ENCODE data around the gene SYT17. TPM values are rescaled to one million over a fixed set of nuclear protein-coding genes. Genes with fewer than 3 reads are reported as not detected.

The SYT17 gene
- total RNA-seq, 1 experiment from 2014 or later, result 36.6 TPM

DNA sequence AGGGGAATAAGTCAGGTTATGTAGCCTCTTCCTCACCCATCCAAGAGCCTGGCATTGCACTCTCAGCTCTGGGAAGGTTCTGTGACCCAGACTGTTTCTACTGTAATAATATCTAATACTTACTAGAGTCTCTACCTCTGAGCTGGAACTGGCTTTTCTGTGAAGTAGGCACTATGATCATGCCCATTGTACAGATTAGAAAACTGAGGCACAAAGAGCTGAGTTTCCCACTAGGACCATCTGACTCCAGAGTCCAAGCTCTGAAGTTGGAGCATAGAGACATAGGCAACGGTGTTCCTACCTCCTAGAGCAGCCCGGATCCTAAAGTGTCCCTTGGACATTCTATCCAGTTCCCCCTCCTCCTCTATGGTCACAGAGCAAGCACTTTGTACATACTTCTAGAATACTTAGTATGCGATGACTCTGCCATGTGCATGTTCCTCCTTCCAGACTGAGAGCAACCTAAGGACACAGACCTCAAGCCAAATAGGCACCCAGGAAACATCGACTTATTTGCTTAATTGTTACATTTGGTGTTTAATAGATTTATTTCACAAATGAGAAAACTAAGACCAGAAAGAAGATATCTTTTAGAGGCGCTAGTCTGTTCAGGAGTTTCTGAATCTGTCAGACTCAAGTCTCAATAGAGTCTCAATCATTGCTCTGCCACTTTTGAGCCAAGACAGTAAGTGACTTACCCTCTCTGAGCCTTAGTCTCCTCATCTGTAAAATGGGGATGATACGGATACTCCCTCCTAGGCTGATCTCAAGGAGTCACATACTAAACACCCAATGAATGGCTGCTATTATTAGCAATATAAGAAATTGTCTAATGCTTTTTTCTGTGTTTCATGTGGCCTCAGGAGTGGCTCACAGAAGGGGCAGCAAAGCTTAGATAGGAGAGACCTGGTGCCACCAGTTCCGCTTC lies 121.1 kb downstream of the SYT17 start:
- Histone ChIP-seq H3F3A (ENCODE audit: insufficient read depth, low read depth) (peaks cover 11% of the 10 kb centered on the region; the same call in 1 of the 2 replicates), H3K36me3 (ENCODE audit: low read depth) (no peaks in the 10 kb centered on the region), H3K9me2 (ENCODE audit: insufficient read depth) (no peaks in the 10 kb centered on the region), H3K27me3 (ENCODE audit: insufficient read depth, low read depth) (no peaks in the 10 kb centered on the region), H3K4me1 (replicated peaks; ENCODE audit: insufficient read depth) (peaks cover 20% of the 10 kb centered on the region), H3K4me3 (no peak overlapping the region), H3K9me3 (ENCODE audit: insufficient read depth, low read depth) (no peaks in the 10 kb centered on the region), H3K4me2 (no peak overlapping the region), H2AFZ (no peak overlapping the region), H3K79me2 (ENCODE audit: low read depth) (no peaks in the 10 kb centered on the region), H3K27ac (no peak overlapping the region), H4K20me1 (ENCODE audit: insufficient read depth) (no peaks in the 10 kb centered on the region)
- TF ChIP-seq, protein P1, sequence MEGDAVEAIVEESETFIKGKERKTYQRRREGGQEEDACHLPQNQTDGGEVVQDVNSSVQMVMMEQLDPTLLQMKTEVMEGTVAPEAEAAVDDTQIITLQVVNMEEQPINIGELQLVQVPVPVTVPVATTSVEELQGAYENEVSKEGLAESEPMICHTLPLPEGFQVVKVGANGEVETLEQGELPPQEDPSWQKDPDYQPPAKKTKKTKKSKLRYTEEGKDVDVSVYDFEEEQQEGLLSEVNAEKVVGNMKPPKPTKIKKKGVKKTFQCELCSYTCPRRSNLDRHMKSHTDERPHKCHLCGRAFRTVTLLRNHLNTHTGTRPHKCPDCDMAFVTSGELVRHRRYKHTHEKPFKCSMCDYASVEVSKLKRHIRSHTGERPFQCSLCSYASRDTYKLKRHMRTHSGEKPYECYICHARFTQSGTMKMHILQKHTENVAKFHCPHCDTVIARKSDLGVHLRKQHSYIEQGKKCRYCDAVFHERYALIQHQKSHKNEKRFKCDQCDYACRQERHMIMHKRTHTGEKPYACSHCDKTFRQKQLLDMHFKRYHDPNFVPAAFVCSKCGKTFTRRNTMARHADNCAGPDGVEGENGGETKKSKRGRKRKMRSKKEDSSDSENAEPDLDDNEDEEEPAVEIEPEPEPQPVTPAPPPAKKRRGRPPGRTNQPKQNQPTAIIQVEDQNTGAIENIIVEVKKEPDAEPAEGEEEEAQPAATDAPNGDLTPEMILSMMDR (conservative IDR thresholded peaks at IDR 0.05), result no peak
- no peak for TF ChIP-seq EZH2 (IDR thresholded peaks at IDR 0.05; ENCODE audit: low read depth)
- ChIA-PET CTCF (interaction anchor here (0.6 kb wide), 1 partner anchor 86 kb away, joined by 3 read pairs; no protein-coding TSS in a partner anchor), POLR2A (ENCODE audit: unreplicated experiment) (no interaction called here)
- intact Hi-C loops (cut with micrococcal nuclease; ENCODE audit: unreplicated experiment), result loop anchor here (10.0 kb wide), 1 partner anchor 86 kb away; no protein-coding TSS in a partner anchor
- no peak for DNase-seq
- no TSS peak for BruUV-seq (replicated peaks)

DNA sequence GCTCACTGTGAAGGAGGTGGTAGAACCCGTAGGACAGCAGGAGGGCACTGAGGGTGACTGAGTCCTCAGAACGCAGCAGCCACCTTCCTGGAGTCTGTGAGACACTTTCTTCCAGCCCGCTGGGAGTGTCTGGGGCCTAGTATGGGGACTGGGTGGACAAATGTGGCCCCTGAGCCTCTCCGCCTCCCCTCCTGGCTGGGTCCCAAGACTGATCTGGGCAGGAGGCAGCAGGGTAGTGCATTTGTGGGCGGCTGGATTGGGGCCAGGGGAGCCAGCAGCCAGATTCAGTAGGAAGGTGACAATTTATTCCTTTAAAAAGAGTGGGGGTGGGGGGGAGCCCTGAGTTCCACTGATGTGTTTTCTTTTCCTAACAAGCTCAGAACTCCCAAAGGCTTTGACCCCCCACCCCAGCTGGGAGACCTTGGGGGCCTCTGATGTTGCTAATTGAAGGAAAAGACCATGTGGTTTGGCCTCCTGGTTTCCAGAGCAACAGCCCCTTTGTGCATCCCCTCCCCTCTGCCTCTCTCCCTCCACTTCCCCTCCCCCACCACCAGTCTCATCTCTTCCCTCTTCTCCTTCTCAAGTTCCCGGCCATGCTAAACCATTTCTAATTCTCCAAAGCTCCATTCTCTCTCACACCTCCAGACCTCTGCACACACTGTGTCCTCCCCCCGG lies 121.9 kb downstream of the SYT17 start:
- H3K4me3 ChIP-seq, result no peak overlapping the region
- H3K79me2 ChIP-seq (ENCODE audit: low read depth), result no peaks in the 10 kb centered on the region
- H3K27ac ChIP-seq, result no peak overlapping the region
- H3K27me3 ChIP-seq (ENCODE audit: insufficient read depth, low read depth), result no peaks in the 10 kb centered on the region
- H3K4me1 ChIP-seq (replicated peaks; ENCODE audit: insufficient read depth), result peaks cover 12% of the 10 kb centered on the region
- ChIA-PET POLR2A (ENCODE audit: unreplicated experiment) (no interaction called here), CTCF (interaction anchor here (0.6 kb wide), 1 partner anchor 129 kb away, joined by 7 read pairs; no protein-coding TSS in a partner anchor)
- H3K4me2 ChIP-seq, result no peak overlapping the region
- H3K36me3 ChIP-seq (ENCODE audit: low read depth), result no peaks in the 10 kb centered on the region
- no TSS peak for BruUV-seq (replicated peaks)
- no peaks in the 10 kb centered on the region for H3K9me3 ChIP-seq (ENCODE audit: insufficient read depth, low read depth)
- H4K20me1 ChIP-seq (ENCODE audit: insufficient read depth), result no peaks in the 10 kb centered on the region
- H3K9me2 ChIP-seq (ENCODE audit: insufficient read depth), result no peaks in the 10 kb centered on the region
- H2AFZ ChIP-seq, result no peak overlapping the region
- no peak for DNase-seq
- TF ChIP-seq EZH2 (IDR thresholded peaks at IDR 0.05; ENCODE audit: low read depth), result no peak
- TF ChIP-seq, protein P1 (conservative IDR thresholded peaks at IDR 0.05), result no peak
- peaks cover 3% of the 10 kb centered on the region; the same call in 1 of the 2 replicates for H3F3A ChIP-seq (ENCODE audit: insufficient read depth, low read depth)
- intact Hi-C loops (cut with micrococcal nuclease; ENCODE audit: unreplicated experiment), result loop anchor here (10.0 kb wide), 1 partner anchor 85 kb away; no protein-coding TSS in a partner anchor

DNA sequence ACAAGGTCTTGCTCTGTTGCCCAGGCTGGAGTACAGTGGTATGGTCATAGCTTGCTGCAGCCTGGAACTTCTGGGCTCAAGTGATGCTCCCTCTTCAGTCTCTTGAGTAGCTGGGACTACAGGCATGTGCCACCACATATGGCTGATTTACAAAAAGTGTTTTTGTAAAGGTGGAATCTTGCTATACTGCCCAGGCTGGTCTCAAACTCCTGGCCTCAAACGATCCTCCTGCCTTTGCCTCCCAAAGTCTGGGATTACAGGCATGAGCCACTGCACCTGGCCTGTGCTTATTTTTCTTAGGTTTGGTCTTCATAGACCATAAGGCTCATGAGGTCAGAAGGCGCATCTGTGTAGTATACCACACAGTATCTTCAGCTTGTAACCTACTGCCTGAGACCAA lies 122.8 kb downstream of the SYT17 start:
- no peak overlapping the region for H3K4me3 ChIP-seq
- H4K20me1 ChIP-seq (ENCODE audit: insufficient read depth), result no peaks in the 10 kb centered on the region
- H3K9me2 ChIP-seq (ENCODE audit: insufficient read depth), result no peaks in the 10 kb centered on the region
- no peak overlapping the region for H3K4me2 ChIP-seq
- no peaks in the 10 kb centered on the region for H3K79me2 ChIP-seq (ENCODE audit: low read depth)
- no peak overlapping the region for H2AFZ ChIP-seq
- CTCF ChIA-PET, result interaction anchor here (0.6 kb wide), 1 partner anchor 128 kb away, joined by 7 read pairs; no protein-coding TSS in a partner anchor
- H3K4me1 ChIP-seq (replicated peaks; ENCODE audit: insufficient read depth), result peaks cover 8% of the 10 kb centered on the region
- DNase-seq, result no peak
- intact Hi-C loops (cut with micrococcal nuclease; ENCODE audit: unreplicated experiment), result no loop called here
- H3K9me3 ChIP-seq (ENCODE audit: insufficient read depth, low read depth), result no peaks in the 10 kb centered on the region
- H3K27me3 ChIP-seq (ENCODE audit: insufficient read depth, low read depth), result no peaks in the 10 kb centered on the region
- no peaks in the 10 kb centered on the region for H3F3A ChIP-seq (ENCODE audit: insufficient read depth, low read depth)
- POLR2A ChIA-PET (ENCODE audit: unreplicated experiment), result no interaction called here
- no peak overlapping the region for H3K27ac ChIP-seq
- no peaks in the 10 kb centered on the region for H3K36me3 ChIP-seq (ENCODE audit: low read depth)
- TF ChIP-seq, protein P1 (conservative IDR thresholded peaks at IDR 0.05), result no peak
- TF ChIP-seq EZH2 (IDR thresholded peaks at IDR 0.05; ENCODE audit: low read depth), result no peak
- no TSS peak for BruUV-seq (replicated peaks)

Data from PC-9 (cell line).